IMR-90 (cell line): ENCODE data around the gene ITPR2. TPM values are rescaled to one million over a fixed set of nuclear protein-coding genes. Genes with fewer than 3 reads are reported as not detected.
A peak's percentile ranks its signal among the peaks of the same experiment; 100 is the strongest.

ENCODE experiments used
- ATAC-seq: fragments of 200-7000 bp; cut with Tn5 transposase; 2 replicates; pipeline ENCODE4 v1.9.1; 2020; ENCODE audit warnings: low read depth, mild to moderate bottlenecking, moderate library complexity
- BruUV-seq: library from RNA; stranded (reverse); fragments of 400-500 nt; replicated peaks from 2 replicates; lab custom pipeline; 2021; lab: Mats Ljungman, UMichigan
- CTCF ChIA-PET: fragments of 300-600 bp; formaldehyde crosslinking; extraction: SDS; loops from one replicate; lab custom pipeline; 2021; ENCODE audit warnings: antibody characterized with exemption; lab: Yijun Ruan, JAX
- POLR2A ChIA-PET: fragments of 300-600 bp; sonication (Branson Sonifier 250); formaldehyde crosslinking; loops from one replicate; lab custom pipeline; 2022; ENCODE audit warnings: antibody characterized with exemption; ENCODE audit not compliant: unreplicated experiment; lab: Charles Lee
- DNase-seq: peaks from one replicate; pipeline ENCODE4 v3.0.0; 2013
- H2AFZ ChIP-seq: replicated peaks from 2 replicates; pipeline ENCODE3; 2013; ENCODE audit warnings: low read length, mild to moderate bottlenecking; ENCODE audit not compliant: poor library complexity
- H2AK5ac ChIP-seq: 2 replicates; pipeline ENCODE4 v1.6.1; 2013; ENCODE audit warnings: low read depth, low read length, inconsistent platforms
- H2AK9ac ChIP-seq: replicated peaks from 2 replicates; pipeline ENCODE3; 2013; ENCODE audit warnings: mild to moderate bottlenecking, low read depth, low read length, moderate library complexity; ENCODE audit not compliant: poor library complexity
- H2BK120ac ChIP-seq: 2 replicates; pipeline ENCODE4 v1.6.1; 2013; ENCODE audit warnings: low read depth, low read length, inconsistent platforms
- H2BK15ac ChIP-seq: 3 replicates; pipeline ENCODE4 v1.6.1; 2013; ENCODE audit warnings: low read depth, low read length, inconsistent platforms
- H2BK20ac ChIP-seq: 2 replicates; pipeline ENCODE4 v1.6.1; 2013; ENCODE audit warnings: low read depth, mild to moderate bottlenecking, inconsistent platforms, low read length, moderate library complexity
- H2BK5ac ChIP-seq: 2 replicates; pipeline ENCODE4 v1.6.1; 2013; ENCODE audit warnings: mild to moderate bottlenecking, low read depth, low read length, inconsistent platforms; ENCODE audit not compliant: poor library complexity, severe bottlenecking
- H3K14ac ChIP-seq: replicated peaks from 2 replicates; pipeline ENCODE4 v1.6.1; 2013; ENCODE audit warnings: low read depth, low read length, inconsistent platforms
- H3K18ac ChIP-seq: 2 replicates; pipeline ENCODE4 v1.6.1; 2013; ENCODE audit warnings: low read depth, low read length, control low read depth
- H3K23ac ChIP-seq: 2 replicates; pipeline ENCODE4 v1.6.1; 2013; ENCODE audit warnings: low read depth, low read length, inconsistent platforms
- H3K27ac ChIP-seq: 2 replicates; pipeline ENCODE4 v1.5.1; 2013; ENCODE audit warnings: mild to moderate bottlenecking, control low read depth, low read length; ENCODE audit not compliant: insufficient read depth
- H3K27me3 ChIP-seq: 2 replicates; pipeline ENCODE4 v1.6.1; 2013; ENCODE audit warnings: low read length; ENCODE audit not compliant: control insufficient read depth, insufficient read depth
- H3K36me3 ChIP-seq: 2 replicates; pipeline ENCODE4 v1.6.1; 2013; ENCODE audit warnings: low read length, mixed read lengths; ENCODE audit not compliant: control insufficient read depth, insufficient read depth
- H3K4ac ChIP-seq: 2 replicates; pipeline ENCODE4 v1.6.1; 2013; ENCODE audit warnings: low read depth, low read length, inconsistent platforms
- H3K4me1 ChIP-seq: 2 replicates; pipeline ENCODE4 v1.6.1; 2013; ENCODE audit warnings: low read length, mixed read lengths; ENCODE audit not compliant: control insufficient read depth, insufficient read depth
- H3K4me2 ChIP-seq: 2 replicates; pipeline ENCODE4 v1.6.1; 2013; ENCODE audit warnings: low read depth, mild to moderate bottlenecking, control low read depth, low read length, moderate library complexity
- H3K4me3 ChIP-seq: 2 replicates; pipeline ENCODE4 v1.5.1; 2013; ENCODE audit warnings: low read depth, mild to moderate bottlenecking, control low read depth, low read length, moderate library complexity; ENCODE audit not compliant: insufficient read depth
- H3K56ac ChIP-seq: 2 replicates; pipeline ENCODE4 v1.6.1; 2013; ENCODE audit warnings: low read length, inconsistent platforms; ENCODE audit not compliant: insufficient read depth; ENCODE audit errors: extremely low read depth
- H3K79me1 ChIP-seq, 2 experiments: 2 replicates each; pipeline ENCODE4 v1.6.1; 2013; ENCODE audit warnings: low read length in 2 of 2, inconsistent platforms in 1 of 2, low read depth in 1 of 2
- H3K9ac ChIP-seq: 2 replicates; pipeline ENCODE4 v1.6.1; 2013; ENCODE audit warnings: low read depth, low read length, control low read depth
- H3K9me1 ChIP-seq: 2 replicates; pipeline ENCODE4 v1.6.1; 2013; ENCODE audit warnings: low read length, inconsistent platforms; ENCODE audit not compliant: insufficient read depth
- H3K9me3 ChIP-seq: 2 replicates; pipeline ENCODE4 v1.6.1; 2013; ENCODE audit warnings: low read length; ENCODE audit not compliant: control insufficient read depth, insufficient read depth
- H4K20me1 ChIP-seq: 2 replicates; pipeline ENCODE4 v1.6.1; 2013; ENCODE audit warnings: low read length, inconsistent platforms; ENCODE audit not compliant: insufficient read depth
- H4K5ac ChIP-seq: 2 replicates; pipeline ENCODE4 v1.6.1; 2013; ENCODE audit warnings: mild to moderate bottlenecking, low read depth, low read length, control low read depth
- H4K8ac ChIP-seq, 2 experiments: 2 replicates each; pipeline ENCODE4 v1.6.1; 2013; ENCODE audit warnings: low read depth in 2 of 2, low read length in 2 of 2, control low read depth in 1 of 2, inconsistent platforms in 1 of 2
- H4K91ac ChIP-seq: 2 replicates; pipeline ENCODE4 v1.6.1; 2013; ENCODE audit warnings: low read depth, low read length, inconsistent platforms; ENCODE audit not compliant: insufficient read depth
- CHD1 ChIP-seq: IDR thresholded peaks from 2 replicates; pipeline ENCODE4 v1.6.1; 2012; ENCODE audit warnings: low read depth, low read length, improper control_type of control experiment
- CTCF ChIP-seq: conservative IDR thresholded peaks from 2 replicates; pipeline ENCODE4 v1.5.1; 2012; ENCODE audit warnings: mild to moderate bottlenecking, low read depth, low read length, improper control_type of control experiment
- MAFK ChIP-seq: IDR thresholded peaks from 2 replicates; pipeline ENCODE4 v1.6.1; 2012; ENCODE audit warnings: low read depth, low read length, improper control_type of control experiment
- MXI1 ChIP-seq: IDR thresholded peaks from 2 replicates; pipeline ENCODE4 v1.6.1; 2012; ENCODE audit warnings: low read depth, mild to moderate bottlenecking, low read length, moderate library complexity, borderline replicate concordance
- WGBS, 2 experiments: methylation state at CpG; one replicate each; pipeline versions ENCODE4 v1.1.5 to v1.1.7; 2013; ENCODE audit warnings: missing lambda C conversion rate in 2 of 2; ENCODE audit not compliant: insufficient read length in 1 of 2; ENCODE audit errors: extremely low coverage in 2 of 2; 5-methylcytosine and 5-hydroxymethylcytosine counted together
- dilution Hi-C: fragments of 300-500 bp; cut with HindIII; formaldehyde crosslinking; loops from one replicate; pipeline ENCODE4 v1.14.3; 2018; ENCODE audit warnings: low sequenced_read_pairs; ENCODE audit not compliant: unreplicated experiment
- in situ Hi-C: fragments of 300-500 bp; cut with MboI; formaldehyde crosslinking; loops from 3 replicates; pipeline ENCODE4 v1.14.3; 2019; ENCODE audit warnings: low sequenced_read_pairs, inconsistent platforms, mixed read lengths
- intact Hi-C: fragments of 100-400 bp; cut with micrococcal nuclease; formaldehyde crosslinking; loops from 2 replicates; pipeline ENCODE4 v1.10.0; 2022
- polyA plus RNA-seq, 3 experiments: library from polyadenylated mRNA; depleted of rRNA; stranded (reverse); fragments of >200 nt; gene quantifications; 2 replicates each; pipeline ENCODE4 v1.2.3, GENCODE V29; 2012; ENCODE audit warnings: low replicate concordance in 1 of 3
- total RNA-seq: library from RNA; depleted of rRNA; stranded (reverse); fragments of >200 nt; gene quantifications from 2 replicates; pipeline ENCODE4 v1.2.3, GENCODE V29; 2012
- TF ChIP-seq, protein P1 (sequence below): fragments of 150-350 bp; IDR thresholded peaks from 2 replicates; pipeline ENCODE4 v1.6.1; 2017; ENCODE audit warnings: mild to moderate bottlenecking, antibody characterized with exemption, low read length, low read depth

Gene ITPR2
- total and polyA plus RNA-seq, 2 of the 4 experiments (the other 2 are of a cell fraction): 1.2 to 9.0 TPM

DNA sequence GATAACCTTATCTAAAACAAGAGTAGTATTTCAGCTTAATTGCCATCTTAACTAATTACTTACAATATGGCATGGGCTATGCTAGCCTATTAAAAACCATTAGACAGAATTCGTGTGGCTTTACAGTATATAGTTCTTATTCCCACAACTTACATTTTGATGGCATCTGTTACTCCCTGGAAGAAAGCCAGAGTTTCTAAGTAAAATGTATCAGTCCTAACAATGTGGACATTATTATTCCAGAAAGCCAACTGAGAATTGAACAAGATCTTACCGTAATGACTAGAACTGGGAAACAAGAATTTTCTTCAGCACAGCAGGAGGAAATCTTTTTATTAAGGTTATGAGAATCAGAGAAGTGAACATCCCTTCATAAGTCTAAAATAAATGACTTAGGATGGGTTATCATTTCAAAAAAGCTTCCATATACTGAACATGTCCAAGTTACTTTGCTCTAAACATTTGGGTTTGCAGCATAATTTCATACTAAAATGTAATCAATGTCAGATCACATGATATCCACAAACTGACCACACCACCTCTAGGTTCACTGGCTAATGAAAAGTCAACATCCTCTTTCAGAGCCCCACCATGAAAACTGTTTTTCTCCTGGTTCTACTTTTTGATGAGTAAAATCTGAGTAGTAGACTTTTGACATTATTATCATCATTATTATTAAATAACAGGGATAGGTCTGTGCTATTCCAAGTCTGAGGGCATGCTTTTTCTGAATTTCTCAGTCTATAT, 457.9 kb downstream of the ITPR2 start:
- Histone ChIP-seq H3K4me3 (no peak overlapping the region), H4K20me1 (no peaks in the 10 kb centered on the region), H3K14ac (no peak overlapping the region), H4K8ac (no peak overlapping the region), H3K4me1 (peaks cover 2% of the 10 kb centered on the region; the same call in 1 of the 2 replicates), H2BK15ac (no peak overlapping the region), H3K79me1 (no peaks in the 10 kb centered on the region), H3K27me3 (no peaks in the 10 kb centered on the region), H3K9me1 (no peaks in the 10 kb centered on the region; the same call in 1 of the 2 replicates), H4K5ac (no peak overlapping the region), H2AFZ (no peak overlapping the region), H3K9me3 (no peaks in the 10 kb centered on the region), H3K18ac (no peak overlapping the region), H3K4ac (no peak overlapping the region), H2AK9ac (no peak overlapping the region), H2AK5ac (no peak overlapping the region), H3K23ac (no peak overlapping the region), H3K4me2 (no peak overlapping the region), H3K56ac (no peak overlapping the region), H3K9ac (no peak overlapping the region), H3K27ac (no peak overlapping the region), H2BK120ac (no peak overlapping the region), H3K36me3 (no peaks in the 10 kb centered on the region), H2BK5ac (no peak overlapping the region), H4K91ac (no peak overlapping the region), H2BK20ac (no peak overlapping the region)
- in situ Hi-C loops (no loop called here), intact Hi-C loops (no loop called here), dilution Hi-C loops (no loop called here)
- WGBS, 2 experiments: no CpG with 5 or more reads among the region's 2 CpGs
- ChIA-PET POLR2A (no interaction called here), CTCF (no interaction called here)
- peak; percentile 52 for DNase-seq
- BruUV-seq: no TSS peak
- no peak for ATAC-seq
- TF ChIP-seq CTCF (no peak), CHD1 (no peak), MAFK (no peak), MXI1 (no peak)
- TF ChIP-seq, protein P1, sequence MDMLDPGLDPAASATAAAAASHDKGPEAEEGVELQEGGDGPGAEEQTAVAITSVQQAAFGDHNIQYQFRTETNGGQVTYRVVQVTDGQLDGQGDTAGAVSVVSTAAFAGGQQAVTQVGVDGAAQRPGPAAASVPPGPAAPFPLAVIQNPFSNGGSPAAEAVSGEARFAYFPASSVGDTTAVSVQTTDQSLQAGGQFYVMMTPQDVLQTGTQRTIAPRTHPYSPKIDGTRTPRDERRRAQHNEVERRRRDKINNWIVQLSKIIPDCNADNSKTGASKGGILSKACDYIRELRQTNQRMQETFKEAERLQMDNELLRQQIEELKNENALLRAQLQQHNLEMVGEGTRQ: no peak
